Lung (tissue), 12 donors: Measurements from ENCODE around the gene TJP1. TPM values are rescaled to one million over a fixed set of nuclear protein-coding genes. Genes with fewer than 3 reads are reported as not detected.

ENCODE experiments used
- ATAC-seq: fragments of 200-7000 bp; cut with Tn5 transposase; one replicate; pipeline ENCODE4 v1.9.1; 2020; ENCODE audit warnings: moderate number of reproducible peaks; ENCODE audit not compliant: insufficient read depth, low FRiP score
- DNase-seq, 3 donors: peaks; one replicate each; pipeline ENCODE4 v3.0.0-alpha.2; 2013 to 2017
- H3K27ac ChIP-seq, 2 donors: one replicate each; pipeline ENCODE4 v1.5.1; 2013; ENCODE audit warnings: mild to moderate bottlenecking in 2 of 2, moderate library complexity in 2 of 2, control low read depth in 1 of 2, inconsistent platforms in 1 of 2, low read depth in 1 of 2, low read length in 1 of 2
- H3K27me3 ChIP-seq, 3 donors: one replicate each; pipeline ENCODE4 v1.5.1; 2013; ENCODE audit warnings: low read length in 2 of 3; ENCODE audit not compliant: control insufficient read depth in 3 of 3, insufficient read depth in 3 of 3
- H3K36me3 ChIP-seq, 4 donors: one replicate each; pipeline ENCODE4 v1.5.1; 2013; ENCODE audit warnings: low read length in 4 of 4, mild to moderate bottlenecking in 1 of 4, moderate library complexity in 1 of 4; ENCODE audit not compliant: control insufficient read depth in 4 of 4, insufficient read depth in 4 of 4
- H3K4me1 ChIP-seq, 5 donors: one replicate each; pipeline ENCODE4 v1.5.1; 2013; ENCODE audit warnings: low read length in 5 of 5, mild to moderate bottlenecking in 2 of 5, moderate library complexity in 1 of 5; ENCODE audit not compliant: control insufficient read depth in 5 of 5, insufficient read depth in 5 of 5
- H3K4me3 ChIP-seq: one replicate; pipeline ENCODE4 v1.5.1; 2013; ENCODE audit warnings: mild to moderate bottlenecking, control low read depth, moderate library complexity
- H3K9ac ChIP-seq, 2 donors: one replicate each; pipeline ENCODE4 v1.5.1; 2013; ENCODE audit warnings: low read length in 2 of 2, control low read depth in 1 of 2; ENCODE audit not compliant: insufficient read depth in 1 of 2
- H3K9me3 ChIP-seq, 4 donors: one replicate each; pipeline ENCODE4 v1.5.1; 2013; ENCODE audit warnings: low read length in 3 of 4, mild to moderate bottlenecking in 1 of 4, moderate library complexity in 1 of 4; ENCODE audit not compliant: control insufficient read depth in 4 of 4, insufficient read depth in 3 of 4
- WGBS, 2 donors: extraction: QIAGEN DNeasy Blood & Tissue Kit; methylation state at CpG; one replicate each; pipeline ENCODE4 v1.1.7; 2013; 5-methylcytosine and 5-hydroxymethylcytosine counted together
- polyA plus RNA-seq, 2 donors: library from polyadenylated mRNA; stranded (reverse); fragments of 200-250 nt; gene quantifications; one replicate each; pipeline ENCODE4 v1.2.1, GENCODE V29; 2013
- total RNA-seq, 2 donors: library from RNA; depleted of rRNA in 1 of 2; stranded (reverse); fragments of >200 nt in 1 of 2; gene quantifications; one replicate each; pipeline ENCODE4 v1.2.1, GENCODE V29; 2014 to 2021
- TF ChIP-seq, protein P1 (sequence below): IDR thresholded peaks from 2 replicates; pipeline ENCODE4 v1.5.1; 2012; ENCODE audit warnings: mild to moderate bottlenecking; ENCODE audit errors: control extremely low read depth, extremely low read depth
- donor health status: control.
- donor health status: control.
- donor health status: Bipolar disorder and iron deficiency.
- donor health status: healthy.
- donor health status: DM: yes; HTN: yes; CAD: no.

Gene TJP1
- total and polyA plus RNA-seq, 4 donors: 20.6 to 211 (median 53.8) TPM

DNA sequence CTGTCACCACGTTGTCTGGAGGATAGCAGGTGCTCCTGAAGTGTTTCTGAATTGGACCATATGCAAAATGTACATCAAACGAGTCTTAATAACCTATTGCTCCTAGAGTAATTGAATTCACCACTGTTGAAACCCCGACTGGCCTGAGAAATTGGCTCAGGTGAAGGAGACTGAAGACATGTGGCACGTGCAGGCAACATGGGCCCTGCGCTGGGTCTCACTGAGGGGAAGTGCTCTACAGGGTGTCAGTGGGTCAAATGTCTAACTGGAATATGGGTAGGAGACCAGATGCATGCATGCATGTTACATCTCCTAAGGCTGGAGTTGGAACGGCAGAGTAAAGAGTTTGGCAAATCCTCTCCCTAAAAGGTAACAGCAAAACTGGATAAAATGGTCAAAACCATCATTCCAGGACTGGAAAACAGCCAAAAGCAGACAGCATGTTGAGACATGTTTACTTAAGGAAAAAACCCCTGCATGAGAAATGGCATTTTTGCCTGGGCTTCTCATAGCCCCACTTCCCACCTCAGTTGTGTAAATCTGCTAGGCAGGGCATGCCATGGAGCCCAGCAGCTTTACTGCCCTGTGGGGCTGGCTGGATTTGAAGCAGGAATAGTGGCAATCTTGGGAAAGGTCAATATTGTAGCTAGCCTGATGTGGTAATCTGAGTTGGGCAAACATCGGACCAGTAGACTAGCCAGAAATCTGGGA, 131.3 kb downstream of the TJP1 start:
- Histone ChIP-seq H3K4me3 (no peak overlapping the region), H3K4me1 (peaks cover 0 to 6% (median 0%) of the 10 kb centered on the region in 5 donors), H3K9me3 (no peaks in the 10 kb centered on the region), H3K9ac (no peak overlapping the region), H3K27me3 (no peaks in the 10 kb centered on the region), H3K27ac (no peak overlapping the region), H3K36me3 (no peaks in the 10 kb centered on the region)
- ATAC-seq: no peak
- DNase-seq: no peak
- 75 to 79% methylated on average over 7 of the region's 7 CpGs for WGBS, 2 donors
- TF ChIP-seq, protein P1, sequence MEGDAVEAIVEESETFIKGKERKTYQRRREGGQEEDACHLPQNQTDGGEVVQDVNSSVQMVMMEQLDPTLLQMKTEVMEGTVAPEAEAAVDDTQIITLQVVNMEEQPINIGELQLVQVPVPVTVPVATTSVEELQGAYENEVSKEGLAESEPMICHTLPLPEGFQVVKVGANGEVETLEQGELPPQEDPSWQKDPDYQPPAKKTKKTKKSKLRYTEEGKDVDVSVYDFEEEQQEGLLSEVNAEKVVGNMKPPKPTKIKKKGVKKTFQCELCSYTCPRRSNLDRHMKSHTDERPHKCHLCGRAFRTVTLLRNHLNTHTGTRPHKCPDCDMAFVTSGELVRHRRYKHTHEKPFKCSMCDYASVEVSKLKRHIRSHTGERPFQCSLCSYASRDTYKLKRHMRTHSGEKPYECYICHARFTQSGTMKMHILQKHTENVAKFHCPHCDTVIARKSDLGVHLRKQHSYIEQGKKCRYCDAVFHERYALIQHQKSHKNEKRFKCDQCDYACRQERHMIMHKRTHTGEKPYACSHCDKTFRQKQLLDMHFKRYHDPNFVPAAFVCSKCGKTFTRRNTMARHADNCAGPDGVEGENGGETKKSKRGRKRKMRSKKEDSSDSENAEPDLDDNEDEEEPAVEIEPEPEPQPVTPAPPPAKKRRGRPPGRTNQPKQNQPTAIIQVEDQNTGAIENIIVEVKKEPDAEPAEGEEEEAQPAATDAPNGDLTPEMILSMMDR: no peak

DNA sequence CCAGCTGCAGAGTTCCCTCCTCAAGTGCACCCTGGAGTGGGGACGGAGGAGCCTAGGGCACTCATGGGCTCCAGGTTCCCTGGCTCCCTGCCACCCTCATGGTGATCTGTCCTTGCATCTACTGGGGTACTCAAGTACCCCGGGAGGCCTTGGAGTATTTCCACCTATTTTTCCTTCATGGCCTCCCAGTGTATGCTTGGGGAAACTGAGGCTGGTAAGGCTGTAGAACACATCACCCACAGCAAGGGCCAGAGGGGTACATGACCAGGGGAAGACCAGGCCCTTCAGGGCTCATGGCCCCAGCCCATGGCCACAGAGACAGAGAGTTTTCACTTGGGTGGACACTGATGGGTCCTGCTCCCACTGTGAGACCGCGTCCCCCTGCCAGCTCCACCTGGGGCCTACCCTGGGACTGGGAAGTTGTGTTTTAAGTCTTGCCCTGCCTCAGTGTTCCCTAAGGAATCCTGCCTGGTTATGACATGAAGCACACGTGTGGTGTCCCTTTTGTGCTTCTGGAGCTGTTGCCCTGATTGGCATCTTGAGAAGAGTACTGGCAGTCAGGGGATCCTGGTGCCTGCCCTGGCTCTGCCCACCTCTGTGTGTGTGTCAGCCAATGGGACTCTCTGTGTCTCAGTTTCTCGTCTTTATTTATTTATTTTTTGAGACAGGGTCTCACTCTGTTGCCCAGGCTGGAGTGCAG, 132.8 kb downstream of the TJP1 start:
- TF ChIP-seq, protein P1: no peak
- no peaks in the 10 kb centered on the region for H3K27me3 ChIP-seq
- peaks cover 0 to 6% (median 0%) of the 10 kb centered on the region in 5 donors for H3K4me1 ChIP-seq
- H3K4me3 ChIP-seq: no peak overlapping the region
- H3K9ac ChIP-seq: no peak overlapping the region
- H3K27ac ChIP-seq: no peak overlapping the region
- DNase-seq (no peak), ATAC-seq (no peak)
- no peaks in the 10 kb centered on the region for H3K36me3 ChIP-seq
- 86 to 91% methylated on average over 6 of the region's 6 CpGs for WGBS, 2 donors
- H3K9me3 ChIP-seq: no peaks in the 10 kb centered on the region

DNA sequence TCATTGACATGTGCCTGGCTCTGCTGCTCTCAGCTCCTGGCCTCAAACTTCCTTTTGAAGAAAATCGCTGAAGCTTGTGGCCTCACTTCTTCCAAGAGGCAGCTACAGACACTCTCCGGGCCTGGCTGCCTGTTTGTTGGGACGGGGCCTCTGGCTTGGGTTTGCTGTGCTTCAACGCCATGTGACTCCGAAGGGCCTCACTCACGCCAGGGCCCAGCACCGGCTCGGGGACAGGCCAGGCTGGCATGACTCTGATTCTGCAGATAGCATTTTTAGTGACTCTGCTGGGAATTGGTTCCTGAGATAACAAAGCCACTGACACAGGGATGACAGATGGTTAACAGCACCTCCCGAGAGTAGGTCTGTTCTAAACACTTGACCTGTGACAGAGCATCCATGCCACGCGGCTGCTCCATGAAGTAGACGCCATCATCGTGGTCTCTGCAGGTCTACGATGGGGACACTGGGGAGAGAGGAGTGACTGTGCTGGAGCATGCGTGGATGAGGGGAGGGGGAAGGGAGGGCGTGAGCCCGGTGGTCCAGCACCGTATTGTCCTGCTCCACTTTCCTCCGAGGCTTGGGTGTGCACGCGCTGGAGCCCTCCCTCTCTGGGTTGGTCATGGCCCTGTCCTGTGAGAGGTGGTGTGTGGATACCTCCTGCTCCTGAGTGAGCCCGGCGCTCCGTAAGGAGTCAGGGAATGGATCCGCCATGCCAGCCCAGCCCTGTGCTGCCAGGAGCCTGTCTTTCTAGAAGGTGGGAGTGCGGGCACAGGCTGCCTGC, 133.6 kb downstream of the TJP1 start:
- Histone ChIP-seq H3K9ac (no peak overlapping the region), H3K9me3 (no peaks in the 10 kb centered on the region), H3K4me3 (no peak overlapping the region), H3K36me3 (no peaks in the 10 kb centered on the region), H3K27ac (no peak overlapping the region), H3K27me3 (no peaks in the 10 kb centered on the region), H3K4me1 (peaks cover 0 to 6% (median 0%) of the 10 kb centered on the region in 5 donors)
- ATAC-seq: no peak
- WGBS, 2 donors: 81 to 85% methylated on average over 26 of the region's 26 CpGs
- TF ChIP-seq, protein P1: no peak
- DNase-seq: no peak
